Measurements from ENCODE around the gene HS3ST4.

DNA sequence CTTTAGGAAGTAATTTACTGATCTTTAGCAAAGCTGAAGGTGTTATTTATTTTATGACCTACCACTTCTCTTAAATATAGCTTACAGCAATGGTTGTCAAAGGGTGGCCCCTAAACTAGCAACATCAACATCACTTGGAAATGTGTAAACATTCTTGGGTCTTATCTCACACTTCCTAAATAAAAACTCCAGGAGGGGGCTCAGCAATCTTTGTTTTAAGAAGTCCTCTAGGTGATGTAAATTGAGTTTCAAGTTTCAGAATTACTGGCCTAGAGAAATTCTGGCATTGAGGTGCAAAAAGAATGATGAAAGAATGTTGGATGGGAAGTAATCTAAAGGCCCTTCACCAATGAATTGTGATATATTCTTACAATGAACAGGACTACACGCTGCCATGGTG is 142.3 kb downstream of the HS3ST4 start:
- TF ChIP-seq, protein P1, sequence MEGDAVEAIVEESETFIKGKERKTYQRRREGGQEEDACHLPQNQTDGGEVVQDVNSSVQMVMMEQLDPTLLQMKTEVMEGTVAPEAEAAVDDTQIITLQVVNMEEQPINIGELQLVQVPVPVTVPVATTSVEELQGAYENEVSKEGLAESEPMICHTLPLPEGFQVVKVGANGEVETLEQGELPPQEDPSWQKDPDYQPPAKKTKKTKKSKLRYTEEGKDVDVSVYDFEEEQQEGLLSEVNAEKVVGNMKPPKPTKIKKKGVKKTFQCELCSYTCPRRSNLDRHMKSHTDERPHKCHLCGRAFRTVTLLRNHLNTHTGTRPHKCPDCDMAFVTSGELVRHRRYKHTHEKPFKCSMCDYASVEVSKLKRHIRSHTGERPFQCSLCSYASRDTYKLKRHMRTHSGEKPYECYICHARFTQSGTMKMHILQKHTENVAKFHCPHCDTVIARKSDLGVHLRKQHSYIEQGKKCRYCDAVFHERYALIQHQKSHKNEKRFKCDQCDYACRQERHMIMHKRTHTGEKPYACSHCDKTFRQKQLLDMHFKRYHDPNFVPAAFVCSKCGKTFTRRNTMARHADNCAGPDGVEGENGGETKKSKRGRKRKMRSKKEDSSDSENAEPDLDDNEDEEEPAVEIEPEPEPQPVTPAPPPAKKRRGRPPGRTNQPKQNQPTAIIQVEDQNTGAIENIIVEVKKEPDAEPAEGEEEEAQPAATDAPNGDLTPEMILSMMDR (IDR thresholded peaks at IDR 0.05; ENCODE audit: insufficient read depth, low read depth, low read length): no peak
- no peak for TF ChIP-seq EZH2 (IDR thresholded peaks at IDR 0.05; ENCODE audit: insufficient read depth, low read length)

Measured in astrocyte (in vitro differentiated cells and primary cell).